ENCODE data around the gene BAX. TPM values are rescaled to one million over a fixed set of nuclear protein-coding genes. Genes with fewer than 3 reads are reported as not detected.

Gene BAX
- total RNA-seq, 1 donor from 2014 or later, result 111 TPM

DNA sequence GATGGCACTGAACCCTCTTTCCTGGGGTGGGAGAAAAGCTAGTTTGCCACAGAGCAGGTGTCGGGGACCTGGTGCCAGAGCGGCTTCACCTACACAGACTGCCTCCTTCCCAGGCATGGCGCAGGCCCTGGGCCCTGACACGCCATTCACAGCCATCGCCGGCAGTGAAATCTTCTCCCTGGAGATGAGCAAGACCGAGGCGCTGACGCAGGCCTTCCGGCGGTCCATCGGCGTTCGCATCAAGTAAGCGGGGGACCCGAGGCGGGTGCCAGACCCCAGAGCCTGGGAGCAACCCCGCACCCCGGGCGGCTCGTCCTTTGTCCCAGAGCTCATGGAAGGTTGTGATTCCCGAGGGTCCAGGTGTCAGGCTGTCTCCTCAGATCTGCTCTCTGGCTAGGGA, 52.2 kb downstream of the BAX start:
- intact Hi-C loops (cut with micrococcal nuclease), result no loop called here
- H3K27ac Mint-ChIP-seq, result no peak overlapping the region
- ChIA-PET CTCF (no interaction called here), POLR2A (interaction anchor here (0.9 kb wide), 1 partner anchor 14 kb away, joined by 5 read pairs; the partner anchor contains the start of genes GYS1 and RUVBL2)
- ATAC-seq (ENCODE audit: low read depth), result no peak
- no peaks in the 10 kb centered on the region for H3K4me1 Mint-ChIP-seq
- H3K36me3 Mint-ChIP-seq (ENCODE audit: low read depth), result peaks cover 72% of the 10 kb centered on the region
- DNase-seq, result no peak
- no peaks in the 10 kb centered on the region for H3K9me3 Mint-ChIP-seq
- TF ChIP-seq, protein P1, sequence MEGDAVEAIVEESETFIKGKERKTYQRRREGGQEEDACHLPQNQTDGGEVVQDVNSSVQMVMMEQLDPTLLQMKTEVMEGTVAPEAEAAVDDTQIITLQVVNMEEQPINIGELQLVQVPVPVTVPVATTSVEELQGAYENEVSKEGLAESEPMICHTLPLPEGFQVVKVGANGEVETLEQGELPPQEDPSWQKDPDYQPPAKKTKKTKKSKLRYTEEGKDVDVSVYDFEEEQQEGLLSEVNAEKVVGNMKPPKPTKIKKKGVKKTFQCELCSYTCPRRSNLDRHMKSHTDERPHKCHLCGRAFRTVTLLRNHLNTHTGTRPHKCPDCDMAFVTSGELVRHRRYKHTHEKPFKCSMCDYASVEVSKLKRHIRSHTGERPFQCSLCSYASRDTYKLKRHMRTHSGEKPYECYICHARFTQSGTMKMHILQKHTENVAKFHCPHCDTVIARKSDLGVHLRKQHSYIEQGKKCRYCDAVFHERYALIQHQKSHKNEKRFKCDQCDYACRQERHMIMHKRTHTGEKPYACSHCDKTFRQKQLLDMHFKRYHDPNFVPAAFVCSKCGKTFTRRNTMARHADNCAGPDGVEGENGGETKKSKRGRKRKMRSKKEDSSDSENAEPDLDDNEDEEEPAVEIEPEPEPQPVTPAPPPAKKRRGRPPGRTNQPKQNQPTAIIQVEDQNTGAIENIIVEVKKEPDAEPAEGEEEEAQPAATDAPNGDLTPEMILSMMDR (IDR thresholded peaks at IDR 0.05), result no peak
- no peaks in the 10 kb centered on the region for H3K27me3 Mint-ChIP-seq
- no peak overlapping the region for H3K4me3 Mint-ChIP-seq

- intact Hi-C loops (cut with micrococcal nuclease), result no loop called here
- Mint-ChIP-seq H3K9me3 (no peaks in the 10 kb centered on the region), H3K27me3 (no peaks in the 10 kb centered on the region), H3K4me3 (no peak overlapping the region), H3K27ac (no peak overlapping the region), H3K4me1 (no peaks in the 10 kb centered on the region), H3K36me3 (ENCODE audit: low read depth) (peaks cover 74% of the 10 kb centered on the region)
- no peak for DNase-seq
- TF ChIP-seq, protein P1 (IDR thresholded peaks at IDR 0.05), result no peak
- ChIA-PET CTCF (no interaction called here), POLR2A (no interaction called here)
- ATAC-seq (ENCODE audit: low read depth), result no peak
Observed at GRCh38 chr19:49009828-49010227, 55.2 kb downstream of the BAX start.

GRCh38 chr19:49010453-49010852, 55.8 kb downstream of the BAX start:
- TF ChIP-seq, protein P1 (IDR thresholded peaks at IDR 0.05), result no peak
- Mint-ChIP-seq H3K36me3 (ENCODE audit: low read depth) (peaks cover 75% of the 10 kb centered on the region), H3K9me3 (no peaks in the 10 kb centered on the region), H3K4me1 (no peaks in the 10 kb centered on the region), H3K4me3 (no peak overlapping the region), H3K27me3 (no peaks in the 10 kb centered on the region), H3K27ac (no peak overlapping the region)
- ChIA-PET POLR2A (interaction anchor here (0.6 kb wide), 1 partner anchor 17 kb away, joined by 6 read pairs; the partner anchor contains the start of gene RUVBL2), CTCF (no interaction called here)
- intact Hi-C loops (cut with micrococcal nuclease), result no loop called here
- DNase-seq (no peak), ATAC-seq (ENCODE audit: low read depth) (no peak)

DNA sequence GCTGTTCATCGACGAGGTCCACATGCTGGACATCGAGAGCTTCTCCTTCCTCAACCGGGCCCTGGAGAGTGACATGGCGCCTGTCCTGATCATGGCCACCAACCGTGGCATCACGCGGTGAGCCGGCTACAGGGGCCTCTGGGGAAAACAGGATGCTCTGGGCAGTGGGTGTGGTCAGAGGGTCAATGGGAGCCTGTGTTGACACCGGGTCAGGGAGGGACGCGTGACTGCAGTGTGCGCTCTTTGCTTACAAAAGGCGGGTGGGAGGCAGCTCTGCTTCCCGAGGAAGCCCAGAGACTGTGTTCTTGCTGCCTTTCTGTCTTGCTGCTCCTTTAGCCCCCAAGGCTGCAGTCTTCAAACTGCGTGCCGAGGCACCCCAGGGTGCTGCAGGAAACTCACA, 56.5 kb downstream of the BAX start:
- CTCF ChIA-PET, result no interaction called here
- peaks cover 74% of the 10 kb centered on the region for H3K36me3 Mint-ChIP-seq (ENCODE audit: low read depth)
- POLR2A ChIA-PET, result interaction anchor here (0.6 kb wide), 1 partner anchor 17 kb away, joined by 6 read pairs; the partner anchor contains the start of gene RUVBL2

More for the DNA sequence above, 56.5 kb downstream of the BAX start:
- DNase-seq (no peak), ATAC-seq (ENCODE audit: low read depth) (no peak)
- Mint-ChIP-seq H3K9me3 (no peaks in the 10 kb centered on the region), H3K27ac (no peak overlapping the region), H3K4me3 (no peak overlapping the region), H3K27me3 (no peaks in the 10 kb centered on the region), H3K4me1 (no peaks in the 10 kb centered on the region)
- TF ChIP-seq, protein P1 (IDR thresholded peaks at IDR 0.05), result no peak
- intact Hi-C loops (cut with micrococcal nuclease), result no loop called here

Other genes with a start within 250 kb of the BAX start
- 0.37 and 0.78 TPM in 2 replicates for gene MAMSTR, start 235.2 kb upstream of the BAX start, total RNA-seq
- 0.07 and 0.12 TPM in 2 replicates for gene RASIP1, start 214.3 kb upstream of the BAX start, total RNA-seq
- gene IZUMO1, start 208.0 kb upstream of the BAX start, total RNA-seq, result not detected in 2 replicates
- not detected in 2 replicates for gene FUT1, start 202.2 kb upstream of the BAX start, total RNA-seq
- gene FGF21, start 199.4 kb upstream of the BAX start, total RNA-seq, result not detected in 2 replicates
- gene BCAT2, start 143.8 kb upstream of the BAX start, total RNA-seq, result 44.0 and 47.8 TPM in 2 replicates
- 2.6 and 2.8 TPM in 2 replicates for gene HSD17B14, start 118.4 kb upstream of the BAX start, total RNA-seq
- gene PLEKHA4, start 86.3 kb upstream of the BAX start, total RNA-seq, result 5.7 and 6.4 TPM in 2 replicates
- 115 and 123 TPM in 2 replicates for gene PPP1R15A, start 82.5 kb upstream of the BAX start, total RNA-seq
- gene TULP2, start 56.1 kb upstream of the BAX start, total RNA-seq, result not detected in 2 replicates
- gene NUCB1, start 54.6 kb upstream of the BAX start, total RNA-seq, result 116 and 126 TPM in 2 replicates
- gene DHDH, start 21.2 kb upstream of the BAX start, total RNA-seq, result not detected in 2 replicates
- 888 and 935 TPM in 2 replicates for gene FTL, start 10.4 kb downstream of the BAX start, total RNA-seq
- 50.7 and 52.7 TPM in 2 replicates for gene GYS1, start 38.4 kb downstream of the BAX start, total RNA-seq
- gene RUVBL2, start 39.0 kb downstream of the BAX start, total RNA-seq, result 75.6 and 79.4 TPM in 2 replicates
- not detected in 2 replicates for gene LHB, start 62.2 kb downstream of the BAX start, total RNA-seq
- not detected in 2 replicates for gene CGB3, start 69.5 kb downstream of the BAX start, total RNA-seq
- gene CGB2, start 77.0 kb downstream of the BAX start, total RNA-seq, result not detected in 2 replicates
- not detected in 2 replicates for gene CGB1, start 82.0 kb downstream of the BAX start, total RNA-seq
- gene CGB5, start 89.0 kb downstream of the BAX start, total RNA-seq, result not detected in 2 replicates
- not detected in 2 replicates for gene CGB8, start 94.2 kb downstream of the BAX start, total RNA-seq
- not detected in 2 replicates for gene CGB7, start 102.9 kb downstream of the BAX start, total RNA-seq
- not detected in 2 replicates for gene NTF4, start 109.9 kb downstream of the BAX start, total RNA-seq
- not detected in 2 replicates for gene KCNA7, start 117.8 kb downstream of the BAX start, total RNA-seq
- 268 and 298 TPM in 2 replicates for gene SNRNP70, start 130.6 kb downstream of the BAX start, total RNA-seq
- 3.6 and 4.4 TPM in 2 replicates for gene LIN7B, start 159.5 kb downstream of the BAX start, total RNA-seq
- 0.98 and 1.0 TPM in 2 replicates for gene C19orf73, start 164.3 kb downstream of the BAX start, total RNA-seq
- gene PPFIA3, start 164.7 kb downstream of the BAX start, total RNA-seq, result 1.2 and 3.6 TPM in 2 replicates
- not detected in 2 replicates for gene HRC, start 200.5 kb downstream of the BAX start, total RNA-seq
- not detected in 2 replicates for gene TRPM4, start 202.9 kb downstream of the BAX start, total RNA-seq

Data from activated B cell treated with CpG ODN at 0.5 μM for 24 hours (primary cell).